Stimulated activated CD8-positive, alpha-beta memory T cell treated with anti-CD3 and anti-CD28 coated beads, Interleukin-2, amount 100 ng/mL, for 48 hours (primary cell): Measurements from ENCODE around the gene EEF2K.
"Not testable (repeated sequence)": the region's sequence is repeated elsewhere in the genome, so short reads cannot be mapped to it uniquely, and the experiment has no call there.

Source experiments
- DNase-seq, 2 donors: peaks; one replicate each; pipeline ENCODE4 v3.0.0-alpha.2; 2020; ENCODE audit warnings: low read depth in 2 of 2

EEF2K gene

DNA sequence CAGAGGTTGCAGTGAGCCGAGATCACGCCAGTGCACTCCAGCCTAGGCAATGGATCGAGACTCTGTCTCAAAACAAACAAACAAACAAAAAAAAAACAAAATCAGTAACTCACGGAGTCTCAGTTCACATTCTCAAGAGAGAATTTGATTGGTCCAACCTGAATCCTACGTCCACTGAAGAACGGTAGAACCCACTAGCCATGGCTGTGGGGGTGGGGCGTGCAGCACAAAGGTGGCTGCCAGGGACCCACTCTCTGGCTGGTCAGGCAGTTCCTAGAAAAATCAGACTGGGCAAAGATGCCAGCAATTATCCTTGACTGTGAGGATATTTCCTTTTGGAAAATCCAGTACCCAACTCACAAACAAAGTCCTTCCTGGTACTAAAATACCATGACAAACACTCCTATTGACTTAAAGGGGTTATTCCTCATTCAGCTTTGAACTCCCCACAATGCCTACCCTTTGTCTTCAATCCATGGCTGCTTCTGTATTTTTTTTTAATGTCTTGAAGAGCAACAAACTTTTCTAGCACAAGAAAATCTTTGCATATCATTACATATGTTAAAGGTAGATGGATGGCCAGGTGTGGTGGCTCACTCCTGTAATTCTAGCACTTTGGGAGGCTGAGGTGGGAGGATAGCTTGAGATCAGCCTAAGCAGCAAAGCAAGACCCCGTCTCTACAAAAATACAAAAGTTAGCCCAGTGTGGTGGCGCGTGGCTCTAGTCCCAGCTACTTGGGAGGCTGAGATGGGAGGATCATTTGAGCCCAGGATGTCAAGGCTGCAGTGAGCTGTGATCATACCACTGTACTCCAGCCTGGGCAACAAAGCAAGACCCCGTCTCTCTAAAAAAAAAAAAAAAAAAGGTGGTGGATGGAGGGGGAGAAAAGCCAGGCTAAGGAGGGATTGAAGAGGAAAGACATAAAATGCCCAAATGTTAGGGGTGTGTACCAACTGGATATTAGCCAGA, 87.3 kb downstream of the EEF2K start:
- DNase-seq, result no peak

- no peak for DNase-seq
Measured at GRCh38 chr16:22296225-22297113, 90.4 kb downstream of the EEF2K start.

- DNase-seq, result peak; percentile 99 to 100
Measured at GRCh38 chr16:22297114-22297870, 91.2 kb downstream of the EEF2K start, which contains the start of gene POLR3E. POLR3E (plus strand) TSS chr16:22297409; CDS start chr16:22302969, 5,560 bp downstream.

DNA sequence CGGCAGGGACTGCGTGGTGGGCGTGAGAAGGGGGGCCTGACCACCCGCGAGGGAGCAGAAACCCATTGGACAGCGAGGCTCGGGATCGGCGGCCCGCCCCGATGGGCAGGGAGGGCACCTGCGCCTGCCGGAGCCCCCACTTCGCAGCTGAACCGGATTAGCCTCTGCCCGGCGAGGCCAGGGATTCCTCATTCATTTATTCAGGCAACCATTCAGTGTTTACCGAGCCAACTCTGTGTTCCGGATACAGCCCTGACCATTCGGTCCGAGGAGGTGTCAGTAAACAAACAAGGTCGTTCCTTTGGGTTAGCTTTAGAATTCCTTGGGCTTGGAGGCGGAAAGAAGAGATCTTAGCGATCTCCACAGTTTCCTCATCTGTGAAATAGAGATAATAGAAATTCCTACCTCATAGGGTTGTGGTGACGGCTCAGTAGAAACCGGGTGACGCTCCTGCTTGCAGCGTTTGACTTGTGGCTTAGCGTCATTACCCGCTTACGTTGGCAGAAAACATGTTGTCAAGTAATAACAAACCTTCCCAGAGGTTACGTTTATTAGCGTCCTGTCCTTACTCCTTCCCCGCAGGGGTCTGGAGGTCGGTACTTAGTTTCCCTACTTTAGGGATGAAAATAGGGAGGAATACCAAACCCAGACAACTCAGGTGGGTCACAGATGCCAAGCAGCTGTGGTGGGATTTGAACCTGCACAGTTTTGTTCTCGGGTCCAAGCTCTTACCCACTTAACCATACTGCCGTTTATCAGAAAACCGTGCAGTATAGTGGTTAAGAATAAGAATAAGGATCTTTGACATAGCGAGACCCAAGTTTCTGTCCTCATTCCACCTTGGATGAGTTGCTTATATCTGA, 92.0 kb downstream of the EEF2K start:
- DNase-seq, result peak; percentile 28 to 47

- no peak for DNase-seq
Measured at GRCh38 chr16:22299036-22299435, 93.0 kb downstream of the EEF2K start.

DNA sequence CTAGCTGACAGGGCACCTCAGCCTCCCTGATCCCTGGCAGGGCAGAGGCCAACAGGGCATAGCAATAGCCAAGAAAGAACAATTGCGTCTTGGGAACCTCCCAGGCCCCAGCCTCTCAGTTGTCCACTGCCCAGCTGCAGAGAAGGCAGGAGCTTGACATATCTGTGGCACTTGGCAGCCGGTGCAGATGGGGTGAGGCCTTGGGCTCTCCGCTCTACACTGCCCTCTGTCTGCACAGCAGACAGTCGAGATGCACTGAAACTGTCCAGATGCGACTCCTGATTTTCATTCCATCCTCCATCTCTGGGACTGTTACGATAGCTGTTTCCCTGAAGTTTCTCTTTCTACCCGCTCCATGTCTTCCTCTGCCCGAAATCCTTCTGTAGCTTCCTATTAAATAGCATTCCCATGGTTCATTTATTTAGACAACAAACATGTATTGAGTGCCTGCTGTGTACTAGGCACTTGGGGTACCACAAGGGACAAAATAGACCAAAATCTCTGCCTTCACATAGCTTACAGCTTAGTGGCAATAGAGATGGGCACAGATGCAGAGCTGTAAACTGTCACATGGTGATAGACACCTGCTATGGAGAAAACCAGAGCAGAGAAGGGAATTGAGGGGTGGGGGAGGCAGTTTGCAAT, 94.5 kb downstream of the EEF2K start:
- peak; percentile 16 to 28 for DNase-seq

GRCh38 chr16:22301423-22301822, 95.3 kb downstream of the EEF2K start:
- not testable (repeated sequence) for DNase-seq

DNA sequence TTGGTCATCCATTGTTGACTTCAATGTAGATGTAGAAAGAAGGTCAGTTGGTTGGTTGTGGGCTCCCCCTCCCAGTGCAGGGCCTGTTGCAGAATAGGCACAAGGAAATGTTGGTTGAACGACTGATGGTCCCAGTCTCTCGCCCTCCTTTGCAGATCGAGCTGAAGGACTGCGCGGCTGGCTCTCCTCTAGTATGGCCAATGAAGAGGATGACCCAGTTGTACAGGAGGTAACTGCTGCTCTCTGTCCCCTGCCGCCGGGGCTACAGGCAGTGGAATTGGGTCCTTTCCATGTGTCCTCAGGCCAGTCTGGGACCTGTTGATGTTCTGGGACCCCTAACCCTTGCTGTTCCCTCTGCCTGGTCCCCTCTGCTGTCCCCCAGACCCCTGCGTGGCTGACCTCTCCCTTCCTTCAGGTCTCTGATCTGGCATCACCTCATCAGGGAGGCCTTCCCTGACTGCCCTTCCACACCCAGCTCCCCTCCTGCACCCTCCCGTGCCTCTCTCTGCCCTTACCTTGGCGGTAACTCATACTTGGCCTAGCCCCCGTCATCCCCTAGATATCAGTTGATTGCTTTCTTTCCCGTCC, 96.8 kb downstream of the EEF2K start:
- DNase-seq, result no peak

GRCh38 chr16:22304411-22304810, 98.3 kb downstream of the EEF2K start:
- DNase-seq, result no peak

DNA sequence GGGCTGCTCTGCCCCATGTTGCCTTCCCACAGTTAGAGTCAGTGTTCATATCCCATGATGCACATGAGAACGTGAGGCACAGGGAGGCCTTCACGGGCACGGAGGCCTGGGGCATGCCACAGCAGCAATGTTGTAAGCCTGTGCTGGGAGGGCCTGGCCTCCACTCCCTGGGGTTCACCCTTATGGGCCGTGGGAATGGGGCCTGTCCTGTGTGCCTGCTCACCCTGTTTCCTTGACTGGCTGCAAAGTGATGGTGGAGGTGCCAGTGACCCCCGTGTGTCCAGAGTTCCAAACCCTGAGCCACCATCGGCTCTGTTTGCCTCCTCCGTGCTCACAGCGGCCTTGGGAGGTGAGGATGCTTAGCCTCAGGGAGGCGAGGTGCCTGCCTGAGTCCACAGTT, 100.7 kb downstream of the EEF2K start:
- DNase-seq, result no peak

DNA sequence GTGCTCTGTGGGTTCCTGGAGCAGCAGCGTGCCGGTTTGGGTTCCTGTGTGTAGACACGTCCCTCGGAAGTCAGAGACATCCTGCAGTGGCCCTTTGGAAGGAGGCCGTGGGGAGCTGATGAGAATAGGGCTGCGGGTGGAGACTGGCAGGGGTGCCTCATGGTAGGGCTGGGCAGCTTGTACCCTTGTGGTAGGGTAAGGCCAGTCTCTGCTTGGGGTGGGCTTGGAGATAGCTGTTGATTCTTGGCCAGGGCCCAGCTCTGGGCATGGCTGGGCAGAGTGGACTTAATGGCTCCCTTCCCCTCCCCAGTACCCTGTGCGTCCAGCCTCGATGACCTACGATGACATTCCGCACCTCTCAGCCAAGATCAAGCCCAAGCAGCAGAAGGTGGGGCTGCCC, 101.8 kb downstream of the EEF2K start:
- no peak for DNase-seq

DNA sequence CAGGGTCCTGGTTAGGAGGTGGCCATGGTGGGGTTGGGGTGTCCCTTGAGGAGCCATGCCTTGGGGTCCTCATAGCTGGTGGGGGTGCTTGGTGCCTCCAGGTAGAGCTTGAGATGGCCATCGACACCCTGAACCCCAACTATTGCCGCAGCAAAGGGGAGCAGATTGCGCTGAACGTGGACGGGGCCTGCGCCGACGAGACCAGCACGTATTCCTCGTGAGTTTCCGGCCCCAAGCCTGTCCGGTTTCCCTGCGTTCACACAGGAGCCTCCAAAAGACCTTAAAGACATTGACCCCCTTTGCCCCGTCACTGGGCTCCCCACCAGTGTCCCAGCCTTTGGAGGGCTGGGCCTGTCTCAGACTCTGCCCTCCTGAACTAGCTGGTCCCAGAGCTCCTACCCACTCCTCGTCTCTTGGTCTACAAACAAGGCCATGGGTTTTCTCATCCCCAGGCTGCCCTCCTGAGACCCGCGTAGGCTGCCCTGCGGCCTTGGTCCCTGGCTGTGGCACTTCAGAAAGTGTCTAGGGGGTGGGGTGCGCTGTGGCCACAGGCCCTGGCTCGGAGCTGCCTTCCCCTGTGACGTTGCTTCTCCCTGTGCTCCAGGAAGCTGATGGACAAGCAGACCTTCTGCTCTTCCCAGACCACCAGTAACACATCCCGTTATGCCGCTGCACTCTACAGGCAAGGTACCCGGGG, 102.9 kb downstream of the EEF2K start:
- no peak for DNase-seq

- no peak for DNase-seq
Measured at GRCh38 chr16:22311520-22311919, 105.4 kb downstream of the EEF2K start.

DNA sequence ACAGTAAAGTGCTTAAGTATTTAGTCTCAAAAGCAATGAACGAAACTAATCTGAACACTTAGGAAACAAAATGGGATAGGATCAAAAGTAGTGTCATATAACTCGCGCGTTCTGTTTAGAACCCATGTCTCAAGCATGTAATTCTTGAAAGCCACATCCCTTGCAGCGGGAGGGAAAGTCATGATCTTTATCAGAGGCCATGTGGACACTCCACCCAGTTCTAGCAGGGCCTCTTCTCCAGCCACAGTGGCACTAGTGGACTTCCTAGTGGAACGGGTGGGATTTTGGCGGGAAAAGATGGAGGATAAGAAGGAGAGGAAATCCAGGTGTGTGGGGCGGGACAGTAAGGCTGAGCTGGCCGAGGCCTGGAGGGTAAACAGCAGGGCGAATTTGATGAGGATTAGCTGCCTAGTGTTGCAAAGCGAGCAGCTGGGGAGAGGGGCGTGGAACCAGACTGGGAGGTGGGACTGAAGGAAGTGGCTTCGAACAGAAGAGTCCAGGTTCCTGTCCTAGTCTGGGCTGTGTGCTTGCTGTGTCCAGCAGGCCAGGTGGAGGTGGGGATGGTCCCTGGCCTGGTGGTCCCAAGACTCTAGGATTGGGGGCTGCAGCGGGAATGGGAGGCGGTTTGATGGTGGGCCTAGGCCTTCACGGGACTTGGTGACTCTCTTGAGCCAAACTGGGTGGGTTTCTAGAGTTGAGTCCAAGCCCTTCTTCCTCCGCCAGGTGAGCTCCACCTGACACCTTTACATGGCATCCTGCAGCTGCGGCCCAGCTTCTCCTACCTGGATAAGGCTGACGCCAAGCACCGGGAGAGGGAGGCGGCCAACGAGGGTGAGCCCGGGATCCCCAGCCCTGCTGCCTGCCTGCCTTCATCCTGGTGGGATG, 107.1 kb downstream of the EEF2K start:
- no peak for DNase-seq

DNA sequence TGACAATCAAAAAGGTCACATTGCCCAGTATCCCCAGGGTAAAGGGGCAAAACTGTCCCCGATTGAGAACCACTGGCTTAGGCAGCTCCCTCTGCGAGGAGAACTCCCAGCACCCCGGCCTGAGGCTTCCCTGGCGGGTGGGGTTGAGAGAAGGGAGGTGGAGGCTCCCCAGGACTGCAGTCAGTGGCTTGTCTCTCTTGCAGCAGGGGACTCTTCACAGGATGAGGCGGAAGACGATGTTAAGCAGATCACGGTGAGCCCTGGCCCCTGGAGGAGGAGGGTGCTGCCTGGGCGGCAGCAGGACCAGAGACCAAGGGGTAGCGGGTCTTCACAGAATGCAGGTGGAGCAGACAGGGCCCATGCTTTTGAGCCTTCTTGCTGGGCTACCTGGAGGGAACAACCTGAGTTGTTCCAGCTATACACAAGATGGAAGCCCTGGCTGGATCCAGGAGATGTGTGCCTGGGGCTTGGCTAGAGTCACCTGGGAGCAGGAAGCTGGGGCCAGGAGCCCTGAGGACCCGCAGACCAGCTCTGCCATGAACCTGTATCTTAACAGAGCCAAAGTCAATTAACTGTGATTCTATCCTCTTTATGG, 107.9 kb downstream of the EEF2K start:
- no peak for DNase-seq

- no peak for DNase-seq
Measured at GRCh38 chr16:22314661-22315626, 108.9 kb downstream of the EEF2K start.

DNA sequence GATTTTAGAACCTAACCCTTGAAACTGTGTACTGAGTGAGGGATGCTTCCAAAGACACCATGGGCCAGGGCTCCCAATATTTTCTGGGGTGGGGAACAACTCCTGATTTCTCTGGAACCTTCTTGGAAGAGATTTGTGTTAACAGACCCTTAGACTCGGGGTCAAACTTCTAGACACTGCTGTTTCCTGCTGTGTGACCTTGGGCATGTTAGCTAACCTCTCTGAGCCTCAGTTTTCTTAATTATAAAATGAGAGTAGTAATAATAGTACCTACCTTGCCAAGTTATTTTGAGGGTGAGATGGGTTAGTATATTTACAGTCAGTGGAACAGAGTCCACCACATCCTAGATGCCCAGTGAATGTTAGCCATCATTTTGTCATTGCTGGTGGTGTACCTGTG, 109.9 kb downstream of the EEF2K start:
- no peak for DNase-seq
